H1 (cell line): Measurements from ENCODE around the gene XPNPEP1. TPM values are rescaled to one million over a fixed set of nuclear protein-coding genes. Genes with fewer than 3 reads are reported as not detected.
A peak's percentile ranks its signal among the peaks of the same experiment; 100 is the strongest.

Experiments
- CTCF ChIA-PET: fragments of 300-600 bp; sonication (Branson Sonifier 250); formaldehyde crosslinking; loops from one replicate; lab custom pipeline; 2021; ENCODE audit not compliant: partially characterized antibody; lab: Charles Lee
- POLR2A ChIA-PET: fragments of 300-600 bp; sonication (Branson Sonifier 250); formaldehyde crosslinking; loops from one replicate; lab custom pipeline; 2021; ENCODE audit warnings: inconsistent platforms; ENCODE audit not compliant: partially characterized antibody; lab: Charles Lee
- DNase-seq, 2 experiments: peaks; one replicate each; pipeline versions ENCODE4 v3.0.0 to v3.0.0-alpha.2; 2010 to 2022; ENCODE audit warnings: low spot score in 2 of 2, low read depth in 1 of 2, mixed read lengths in 1 of 2
- FAIRE-seq: peaks from 2 replicates; lab custom pipeline; 2011; peaks lifted over from hg19 to GRCh38; lab: Jason Lieb, UNC
- H2AFZ ChIP-seq: 2 replicates; pipeline ENCODE4 v1.8.1; 2012; ENCODE audit warnings: low read length, inconsistent platforms
- H2AK5ac ChIP-seq: 2 replicates; pipeline ENCODE4 v1.6.1; 2013; ENCODE audit warnings: low read depth, low read length
- H2BK120ac ChIP-seq: replicated peaks from 2 replicates; pipeline ENCODE3; 2013; ENCODE audit warnings: low read depth, low read length, inconsistent platforms
- H2BK12ac ChIP-seq: 2 replicates; pipeline ENCODE4 v1.6.1; 2013; ENCODE audit warnings: low read depth, low read length
- H2BK15ac ChIP-seq: 2 replicates; pipeline ENCODE4 v1.6.1; 2013; ENCODE audit warnings: low read length
- H2BK20ac ChIP-seq: 2 replicates; pipeline ENCODE4 v1.6.1; 2013; ENCODE audit warnings: low read length
- H2BK5ac ChIP-seq: 2 replicates; pipeline ENCODE4 v1.6.1; 2013; ENCODE audit warnings: low read depth, low read length
- H3K14ac ChIP-seq: 2 replicates; pipeline ENCODE4 v1.6.1; 2013; ENCODE audit warnings: inconsistent platforms; ENCODE audit not compliant: insufficient read length
- H3K18ac ChIP-seq: 2 replicates; pipeline ENCODE4 v1.6.1; 2013; ENCODE audit warnings: low read length; ENCODE audit errors: extremely low read depth
- H3K23ac ChIP-seq: 2 replicates; pipeline ENCODE4 v1.6.1; 2013; ENCODE audit warnings: inconsistent platforms; ENCODE audit not compliant: insufficient read length
- H3K23me2 ChIP-seq: 2 replicates; pipeline ENCODE4 v1.6.1; 2013; ENCODE audit warnings: low read depth, low read length
- H3K27ac ChIP-seq: 2 replicates; pipeline ENCODE4 v1.6.1; 2011; ENCODE audit warnings: low read depth, low read length, inconsistent platforms
- H3K27me3 ChIP-seq, 4 experiments: replicated peaks in 1 of 4; 1 replicate in 1 of 4; 2 replicates in 3 of 4; pipeline versions ENCODE4 v1.6.1 to v1.8.1; 2011 to 2013; ENCODE audit warnings: low read length in 3 of 4, mild to moderate bottlenecking in 3 of 4, inconsistent platforms in 2 of 4, mixed read lengths in 2 of 4, moderate library complexity in 1 of 4; ENCODE audit not compliant: control insufficient read depth in 3 of 4, insufficient read depth in 3 of 4; ENCODE audit errors: extremely low read depth in 1 of 4
- H3K36me3 ChIP-seq, 4 experiments: 2 replicates each; pipeline versions ENCODE4 v1.6.1 to v1.8.1; 2011 to 2013; ENCODE audit warnings: mild to moderate bottlenecking in 4 of 4, low read length in 3 of 4, moderate library complexity in 2 of 4, control low read depth in 1 of 4, inconsistent platforms in 1 of 4; ENCODE audit not compliant: insufficient read depth in 4 of 4, control insufficient read depth in 2 of 4
- H3K4ac ChIP-seq: replicated peaks from 2 replicates; pipeline ENCODE3; 2013; ENCODE audit warnings: low read length, low read depth, mixed read lengths, inconsistent platforms; ENCODE audit not compliant: insufficient read length
- H3K4me1 ChIP-seq, 4 experiments: replicated peaks in 1 of 4; 1 replicate in 1 of 4; 2 replicates in 3 of 4; pipeline versions ENCODE4 v1.6.1 to v1.8.1; 2011 to 2013; ENCODE audit warnings: low read length in 3 of 4, inconsistent platforms in 2 of 4, mixed read lengths in 1 of 4; ENCODE audit not compliant: insufficient read depth in 4 of 4, control insufficient read depth in 3 of 4
- H3K4me2 ChIP-seq, 2 experiments: 2 replicates each; pipeline versions ENCODE4 v1.6.1 to v1.8.1; 2011 to 2013; ENCODE audit warnings: low read depth in 2 of 2, low read length in 2 of 2, control low read depth in 1 of 2, inconsistent platforms in 1 of 2, mild to moderate bottlenecking in 1 of 2; ENCODE audit not compliant: insufficient read depth in 1 of 2
- H3K4me3 ChIP-seq, 4 experiments: fragments of 200-600, 300-600 bp in 1 of 4; sonication (generic), shearing (Covaris generic), sonication (Bioruptor Twin) in 1 of 4; 2 replicates each; pipeline versions ENCODE4 v1.5.1 to v1.8.1; 2011 to 2016; ENCODE audit warnings: low read length in 4 of 4, low read depth in 3 of 4, control low read depth in 2 of 4, inconsistent platforms in 2 of 4, mild to moderate bottlenecking in 2 of 4, mixed read lengths in 1 of 4, moderate library complexity in 1 of 4; ENCODE audit not compliant: insufficient read depth in 2 of 4; ENCODE audit errors: extremely low read depth in 1 of 4
- H3K56ac ChIP-seq: replicated peaks from 2 replicates; pipeline ENCODE3; 2013; ENCODE audit warnings: low read depth, mild to moderate bottlenecking, mixed read lengths, low read length, inconsistent platforms; ENCODE audit not compliant: insufficient read length
- H3K79me1 ChIP-seq: 2 replicates; pipeline ENCODE4 v1.6.1; 2013; ENCODE audit warnings: low read depth, low read length, control low read depth
- H3K79me2 ChIP-seq, 2 experiments: 2 replicates each; pipeline versions ENCODE4 v1.6.1 to v1.8.1; 2012 to 2013; ENCODE audit warnings: low read length in 2 of 2, mild to moderate bottlenecking in 2 of 2, inconsistent platforms in 1 of 2; ENCODE audit not compliant: insufficient read depth in 2 of 2, control insufficient read depth in 1 of 2
- H3K9ac ChIP-seq, 4 experiments: replicated peaks in 1 of 4; 1 replicate in 1 of 4; 2 replicates in 3 of 4; pipeline versions ENCODE4 v1.6.1 to v1.8.1; 2011 to 2013; ENCODE audit warnings: low read depth in 3 of 4, low read length in 3 of 4, control low read depth in 2 of 4, mild to moderate bottlenecking in 2 of 4, moderate library complexity in 2 of 4, inconsistent platforms in 1 of 4; ENCODE audit errors: extremely low read depth in 1 of 4
- H3K9me3 ChIP-seq, 2 experiments: 2 replicates each; pipeline versions ENCODE4 v1.6.1 to v1.8.1; 2012 to 2013; ENCODE audit warnings: mild to moderate bottlenecking in 2 of 2, moderate library complexity in 2 of 2, control low read depth in 1 of 2, inconsistent platforms in 1 of 2, low read depth in 1 of 2, low read length in 1 of 2, mixed read lengths in 1 of 2; ENCODE audit not compliant: insufficient read depth in 2 of 2
- H4K20me1 ChIP-seq, 2 experiments: replicated peaks in 1 of 2; 2 replicates each; pipeline versions ENCODE3 to v1.8.1; 2011 to 2013; ENCODE audit warnings: inconsistent platforms in 2 of 2, low read length in 2 of 2, mild to moderate bottlenecking in 1 of 2; ENCODE audit not compliant: insufficient read depth in 2 of 2, control insufficient read depth in 1 of 2
- H4K5ac ChIP-seq: 2 replicates; pipeline ENCODE4 v1.6.1; 2013; ENCODE audit warnings: low read length, low read depth, mixed read lengths, inconsistent platforms; ENCODE audit not compliant: insufficient read length
- H4K8ac ChIP-seq: 2 replicates; pipeline ENCODE4 v1.8.0; 2013; ENCODE audit warnings: mild to moderate bottlenecking, moderate library complexity, low read length, inconsistent platforms; ENCODE audit not compliant: insufficient read depth; ENCODE audit errors: extremely low read depth
- H4K91ac ChIP-seq: replicated peaks from 2 replicates; pipeline ENCODE3; 2013; ENCODE audit warnings: low read length, mixed read lengths, inconsistent platforms; ENCODE audit not compliant: insufficient read length
- ASH2L ChIP-seq: fragments of 200-600, 300-600 bp; sonication (generic); IDR thresholded peaks from one replicate; pipeline ENCODE4 v1.7.1; 2017; ENCODE audit warnings: low read length
- WGBS, 2 experiments: shearing (Covaris generic) in 1 of 2; methylation state at CpG; one replicate each; pipeline versions ENCODE4 v1.1.6 to v1.1.7; 2013 to 2015; ENCODE audit warnings: low lambda C conversion rate in 2 of 2, mixed read lengths in 2 of 2, inconsistent platforms in 1 of 2, low coverage in 1 of 2, missing lambda C conversion rate in 1 of 2; ENCODE audit not compliant: insufficient replicate concordance in 2 of 2, insufficient coverage in 1 of 2, insufficient read length in 1 of 2; ENCODE audit errors: extremely low coverage in 1 of 2, missing lambda C conversion rate in 1 of 2; 5-methylcytosine and 5-hydroxymethylcytosine counted together
- polyA plus RNA-seq, 7 experiments: library from polyadenylated mRNA; depleted of rRNA in 3 of 7; stranded (reverse) in 5 of 7; unstranded in 2 of 7; fragments of >200 nt in 5 of 7; fragments of 200-250 nt in 2 of 7; gene quantifications; 1 replicate in 5 of 7; 2 replicates in 1 of 7; 4 replicates in 1 of 7; pipeline versions ENCODE4 v1.2.1 to v1.2.3, GENCODE V29; 2011 to 2013; ENCODE audit warnings: missing spikeins in 2 of 7, mixed read lengths in 2 of 7
- total RNA-seq: library from RNA; stranded (reverse); fragmentation: NEBNext Ultra II Directional; extraction: Animal tissue kit (Norgen Biotek cat#: 25700); gene quantifications from 2 replicates; pipeline ENCODE4 v1.2.1, GENCODE V29; 2021

XPNPEP1 gene
- total and polyA plus RNA-seq, 2 of the 8 experiments (the other 6 are each of a cell fraction or from before 2014, with no cell fraction given): 61.1 to 201 TPM

DNA sequence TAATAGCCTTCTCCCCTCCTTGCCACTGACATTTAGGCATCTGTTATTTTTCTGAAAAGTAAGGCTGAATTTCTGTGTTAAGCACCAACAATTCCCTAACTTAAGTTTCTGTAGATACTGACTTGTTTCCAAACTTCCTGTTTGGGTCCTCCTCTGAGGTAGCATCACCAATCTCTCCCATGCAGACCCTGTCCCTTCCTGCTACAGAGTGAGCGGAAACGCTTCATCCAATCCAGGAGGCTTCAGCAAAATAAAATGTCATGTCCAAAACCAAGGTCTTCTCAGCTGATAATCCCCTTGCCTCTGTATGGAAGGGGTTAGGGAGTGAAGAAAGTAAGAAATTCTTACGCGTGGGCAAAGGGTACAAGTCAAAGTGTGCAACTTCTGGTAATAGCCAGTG, 29.9 kb downstream of the XPNPEP1 start:
- H3K18ac ChIP-seq: no peak overlapping the region
- H3K36me3 ChIP-seq: peaks cover 0 to 8% (median 3%) of the 10 kb centered on the region in 4 experiments; a peak in 4 of 8 replicates
- H2BK15ac ChIP-seq: no peak overlapping the region
- no peak overlapping the region for H3K4ac ChIP-seq
- ChIA-PET CTCF (interaction anchor here (0.8 to 3.5 kb wide), 6 partner anchors 10 to 332 kb away, joined by 3 to 12 read pairs (median 4); no protein-coding TSS in a partner anchor), POLR2A (interaction anchor here (1.4 kb wide), 1 partner anchor 9 kb away, joined by 3 read pairs; no protein-coding TSS in a partner anchor)
- H3K4me1 ChIP-seq: peaks cover 0 to 8% (median 2%) of the 10 kb centered on the region in 4 experiments; a peak in 6 of 7 replicates
- H2BK120ac ChIP-seq: no peak overlapping the region
- no peak overlapping the region for H3K23ac ChIP-seq
- no peaks in the 10 kb centered on the region for H4K20me1 ChIP-seq
- no peak overlapping the region for H2BK12ac ChIP-seq
- FAIRE-seq (no peak), DNase-seq (no peak)
- H3K23me2 ChIP-seq: no peaks in the 10 kb centered on the region; the same call in 1 of the 2 replicates
- H3K27ac ChIP-seq: no peak overlapping the region
- no peak overlapping the region for H3K4me3 ChIP-seq
- no peak overlapping the region for H4K91ac ChIP-seq
- H3K79me1 ChIP-seq: peaks cover 2% of the 10 kb centered on the region; the same call in 1 of the 2 replicates
- no peak overlapping the region for H3K9ac ChIP-seq
- H4K5ac ChIP-seq: no peak overlapping the region
- 0 out of 4 replicates have a peak, but pooled peaks cover 0 to 7% of the 10 kb centered on the region in 2 experiments for H3K79me2 ChIP-seq
- no peak overlapping the region for H3K56ac ChIP-seq
- WGBS, 2 experiments: 94% methylated on average over 4 of the region's 4 CpGs; no CpG with 5 or more reads in 1 of the 2 experiments
- H3K14ac ChIP-seq: no peak overlapping the region
- H4K8ac ChIP-seq: no peak overlapping the region
- H2BK20ac ChIP-seq: no peak overlapping the region
- H2BK5ac ChIP-seq: no peak overlapping the region
- no peak overlapping the region for H2AFZ ChIP-seq
- TF ChIP-seq ASH2L: no peak
- H2AK5ac ChIP-seq: no peak overlapping the region
- 0 out of 4 replicates have a peak overlapping the region, but pooled peaks of 1 of the 2 experiments have one; percentile 20 for H3K4me2 ChIP-seq
- no peaks in the 10 kb centered on the region for H3K9me3 ChIP-seq
- no peaks in the 10 kb centered on the region for H3K27me3 ChIP-seq
